ENCODE measurements around the gene HS3ST3A1.
"Not testable (repeated sequence)": the region's sequence is repeated elsewhere in the genome, so short reads cannot be mapped to it uniquely, and the experiment has no call there.

HS3ST3A1 gene

DNA sequence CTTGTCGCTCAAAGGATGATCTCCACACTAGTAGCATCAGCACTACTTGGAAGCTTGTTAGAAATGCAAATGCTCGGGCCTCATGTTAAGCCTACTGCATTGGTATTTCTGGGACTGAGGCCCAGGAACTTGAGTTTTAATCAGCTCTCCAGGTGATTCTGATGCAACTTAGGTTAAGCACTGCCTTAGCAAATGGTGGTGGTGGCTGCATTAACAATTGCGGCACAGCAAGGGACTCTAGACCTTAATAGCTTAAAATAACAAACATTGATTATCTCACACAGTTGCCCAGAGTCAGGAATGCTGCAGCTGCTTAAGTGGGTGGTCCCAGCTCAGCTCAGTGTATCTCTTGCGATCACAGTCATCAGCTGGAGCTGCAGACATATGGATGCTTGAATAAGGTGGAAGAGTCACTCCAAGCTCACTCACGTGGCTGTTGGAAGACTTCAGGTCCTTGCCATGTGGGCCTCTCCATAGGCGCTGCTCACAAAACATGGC is 25.8 kb downstream of the HS3ST3A1 start:
- no peak for DNase-seq (ENCODE audit: low read depth in 2 of 2)

- no peak for DNase-seq (ENCODE audit: low read depth in 2 of 2)
These were observed 26.3 kb downstream of the HS3ST3A1 start for GRCh38 chr17:13575466-13575865.

- no peak for DNase-seq (ENCODE audit: low read depth in 2 of 2)
These were observed 29.1 kb downstream of the HS3ST3A1 start for GRCh38 chr17:13572581-13572980.

DNA sequence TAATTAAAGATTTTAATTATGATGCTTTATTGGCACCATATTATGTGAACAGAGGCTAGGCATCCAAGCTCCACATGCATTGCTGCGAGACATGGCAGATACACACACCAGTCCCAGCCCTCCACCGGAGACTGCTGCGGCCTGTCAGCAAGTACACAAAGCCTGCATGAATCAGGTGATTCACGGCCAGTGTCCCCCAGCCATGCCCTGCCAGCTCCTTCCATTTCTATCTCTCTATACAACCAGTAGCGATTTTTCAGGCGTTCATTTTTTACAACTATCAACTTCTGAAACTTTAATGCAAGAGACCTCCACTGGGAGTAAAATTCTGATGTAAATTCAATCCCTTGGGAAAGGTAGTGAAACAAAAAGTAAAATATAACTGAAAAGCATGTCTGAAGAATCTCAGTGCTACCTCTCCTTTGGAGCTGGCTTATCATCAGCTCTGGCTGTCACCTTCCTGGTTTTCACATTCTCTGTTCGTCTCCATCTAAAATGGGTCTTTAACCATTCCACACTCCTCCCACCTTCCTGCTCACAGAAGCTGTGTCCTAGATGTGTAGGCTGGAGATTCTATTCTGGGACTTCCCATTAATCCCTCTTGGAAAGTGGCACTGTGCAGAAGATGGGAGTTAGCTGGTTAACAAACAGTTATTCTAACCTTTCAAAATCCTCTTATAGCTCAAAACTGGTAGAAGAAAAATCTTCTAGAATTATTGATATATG is 32.2 kb downstream of the HS3ST3A1 start:
- no peak for DNase-seq (ENCODE audit: low read depth in 2 of 2)

- no peak for DNase-seq (ENCODE audit: low read depth in 2 of 2)
These were observed 32.9 kb downstream of the HS3ST3A1 start for GRCh38 chr17:13568582-13569397.

GRCh38 chr17:13563866-13564265 is 37.9 kb downstream of the HS3ST3A1 start:
- DNase-seq (ENCODE audit: low read depth in 2 of 2), result no peak

DNA sequence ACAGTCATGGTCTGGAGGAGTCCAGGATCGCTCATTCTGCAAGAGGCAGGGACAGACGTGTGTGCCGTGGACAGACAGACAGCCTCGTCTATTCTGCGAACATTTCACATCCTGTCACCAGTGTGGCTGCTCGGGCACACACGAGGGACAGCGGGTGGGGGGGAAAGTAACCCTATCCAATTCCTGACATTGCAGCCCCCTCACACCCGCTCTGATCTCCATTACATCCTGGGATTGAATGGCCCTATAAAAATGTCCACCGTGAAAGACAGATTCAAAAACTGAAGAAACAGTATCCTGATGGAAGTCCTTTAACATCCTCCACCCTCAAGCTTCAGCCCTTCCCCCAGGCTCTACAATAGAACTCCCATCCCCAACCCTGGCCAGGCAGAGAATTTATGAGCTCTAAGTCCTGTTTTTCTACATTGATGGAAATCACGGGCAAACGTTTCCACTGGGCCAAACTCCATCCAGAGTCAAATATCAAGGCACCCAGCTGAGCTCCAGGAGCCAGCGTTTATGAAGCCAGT is 39.4 kb downstream of the HS3ST3A1 start:
- DNase-seq (ENCODE audit: low read depth in 2 of 2), result no peak

- no peak for DNase-seq (ENCODE audit: low read depth in 2 of 2)
These were observed 40.0 kb downstream of the HS3ST3A1 start for GRCh38 chr17:13561606-13562270.

- no peak for DNase-seq (ENCODE audit: low read depth in 2 of 2)
These were observed 40.8 kb downstream of the HS3ST3A1 start for GRCh38 chr17:13560935-13561334.

GRCh38 chr17:13558588-13558987 is 43.1 kb downstream of the HS3ST3A1 start:
- no peak for DNase-seq (ENCODE audit: low read depth in 2 of 2)

- DNase-seq (ENCODE audit: low read depth in 2 of 2), result no peak
These were observed 44.7 kb downstream of the HS3ST3A1 start for GRCh38 chr17:13557077-13557476.

DNA sequence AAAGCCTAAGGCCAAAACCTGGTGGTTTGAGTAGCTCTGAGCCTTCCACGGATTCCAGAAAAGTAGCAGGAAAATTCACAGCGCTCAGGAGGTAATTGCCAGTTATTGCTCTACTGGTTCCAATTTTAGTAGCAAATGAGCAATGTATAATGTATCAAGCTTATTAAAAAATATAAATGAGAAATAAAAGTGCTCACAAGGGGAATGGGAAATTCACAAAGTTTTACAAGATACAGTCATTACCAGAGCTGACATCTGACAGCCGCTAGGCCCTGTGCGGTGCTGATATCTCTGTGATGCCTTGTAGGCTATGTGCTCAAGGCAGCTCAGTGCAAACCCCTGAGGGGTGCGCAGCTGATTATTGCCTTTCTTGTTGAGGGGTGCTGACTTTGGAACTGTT is 47.5 kb downstream of the HS3ST3A1 start:
- DNase-seq (ENCODE audit: low read depth in 2 of 2), result no peak

DNA sequence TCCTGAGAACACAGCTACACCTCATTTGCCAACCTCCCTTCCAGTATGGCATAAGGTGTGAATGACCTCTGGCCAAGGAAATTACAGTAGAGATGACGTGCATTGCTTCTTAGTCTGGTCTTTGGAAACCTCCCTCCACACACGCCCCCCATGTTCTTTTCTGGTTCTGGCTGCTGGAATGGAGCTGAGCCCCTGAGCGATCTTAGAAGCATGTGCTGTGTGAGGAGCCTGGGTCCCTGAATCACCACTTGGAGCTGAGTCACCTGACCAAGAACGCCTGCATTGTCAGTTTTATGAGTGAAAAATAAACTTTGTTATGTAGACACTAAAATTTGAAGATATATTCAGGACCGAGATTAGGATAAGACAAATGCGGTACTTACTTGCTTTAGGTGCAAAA is 51.4 kb downstream of the HS3ST3A1 start:
- no peak for DNase-seq (ENCODE audit: low read depth in 2 of 2)

GRCh38 chr17:13548576-13548975 is 53.2 kb downstream of the HS3ST3A1 start:
- not testable (repeated sequence) for DNase-seq (ENCODE audit: low read depth in 2 of 2)

DNA sequence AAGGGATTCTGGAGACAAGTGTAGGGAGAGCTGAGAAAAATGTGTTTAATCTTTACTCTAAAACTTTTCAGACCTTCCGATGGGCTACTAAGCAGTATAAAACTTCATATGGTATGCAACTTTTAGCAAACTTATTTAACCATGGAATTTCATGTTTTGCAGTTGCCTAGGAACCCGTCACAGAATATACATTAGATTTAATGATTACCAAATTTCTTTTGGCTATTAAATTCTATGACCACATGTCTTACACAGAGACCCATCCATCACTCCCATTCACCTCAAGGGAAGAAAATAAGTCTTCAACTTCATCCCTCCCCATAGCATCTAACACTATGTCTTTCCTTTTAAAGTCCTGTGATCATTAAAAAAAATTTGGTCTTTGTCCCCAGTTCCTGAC is 54.9 kb downstream of the HS3ST3A1 start:
- no peak for DNase-seq (ENCODE audit: low read depth in 2 of 2)

DNA sequence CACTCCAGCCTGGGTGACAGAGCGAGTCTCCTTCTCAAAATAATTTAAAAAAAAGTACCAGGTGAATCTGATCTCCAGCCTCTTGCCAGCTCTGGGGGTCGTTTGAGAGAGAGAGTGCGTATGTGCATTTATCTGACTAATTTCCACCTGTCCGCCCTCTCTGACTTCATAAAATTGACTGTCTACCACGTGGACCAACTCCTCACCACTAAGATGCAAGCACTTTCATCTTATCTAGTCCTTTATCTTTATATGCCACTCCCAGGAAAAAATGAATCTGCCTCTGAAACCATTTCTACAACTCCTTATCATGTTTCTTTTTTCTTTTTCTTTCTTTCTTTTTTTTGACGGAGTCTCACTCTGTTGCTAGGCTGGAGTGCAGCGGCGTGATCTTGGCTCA is 55.8 kb downstream of the HS3ST3A1 start:
- no peak for DNase-seq (ENCODE audit: low read depth in 2 of 2)

GRCh38 chr17:13544765-13545164 is 57.0 kb downstream of the HS3ST3A1 start:
- no peak for DNase-seq (ENCODE audit: low read depth in 2 of 2)

DNA sequence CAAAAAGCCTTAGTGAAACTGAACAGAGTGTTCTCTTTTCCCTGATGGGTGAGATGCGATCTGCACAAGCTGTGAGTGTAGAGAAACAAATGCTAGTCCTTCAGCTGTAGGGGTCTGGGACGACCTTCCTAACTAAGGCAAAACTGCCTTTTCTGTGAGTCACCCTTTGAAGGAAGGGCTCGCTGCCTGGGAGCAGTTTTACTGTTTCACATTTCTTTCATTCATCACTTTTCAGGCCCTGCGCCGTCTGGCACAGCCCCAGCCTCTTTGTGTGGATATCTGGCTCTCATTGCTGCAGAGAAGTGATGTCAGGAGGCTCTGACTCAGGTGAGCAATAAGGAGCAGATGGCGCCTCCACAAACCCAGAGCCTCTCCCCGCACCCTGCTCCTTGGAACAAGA is 57.4 kb downstream of the HS3ST3A1 start:
- no peak for DNase-seq (ENCODE audit: low read depth in 2 of 2)

DNA sequence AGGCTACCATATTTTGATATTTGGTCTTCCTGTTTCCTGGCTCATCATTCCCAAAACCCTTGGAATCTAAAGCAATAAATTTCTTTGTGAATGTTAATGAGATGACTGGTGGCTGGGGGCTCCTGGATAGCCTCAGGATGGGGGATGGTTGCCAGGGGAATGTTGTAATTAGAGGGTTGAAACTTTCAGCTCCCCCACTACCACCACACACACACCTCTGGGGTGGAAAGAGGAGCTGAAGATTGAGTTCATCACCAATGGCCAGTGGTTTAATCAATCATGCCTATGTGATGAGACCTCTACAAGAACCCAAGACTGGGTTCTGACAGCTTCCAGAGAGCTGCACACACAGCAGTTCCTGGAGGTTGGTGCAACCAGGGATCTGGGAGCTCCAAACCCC is 59.1 kb downstream of the HS3ST3A1 start:
- no peak for DNase-seq (ENCODE audit: low read depth in 2 of 2)

GRCh38 chr17:13541032-13541480 is 60.7 kb downstream of the HS3ST3A1 start:
- DNase-seq (ENCODE audit: low read depth in 2 of 2), result no peak

- no peak for DNase-seq (ENCODE audit: low read depth in 2 of 2)
These were observed 61.2 kb downstream of the HS3ST3A1 start for GRCh38 chr17:13540546-13540945.

DNA sequence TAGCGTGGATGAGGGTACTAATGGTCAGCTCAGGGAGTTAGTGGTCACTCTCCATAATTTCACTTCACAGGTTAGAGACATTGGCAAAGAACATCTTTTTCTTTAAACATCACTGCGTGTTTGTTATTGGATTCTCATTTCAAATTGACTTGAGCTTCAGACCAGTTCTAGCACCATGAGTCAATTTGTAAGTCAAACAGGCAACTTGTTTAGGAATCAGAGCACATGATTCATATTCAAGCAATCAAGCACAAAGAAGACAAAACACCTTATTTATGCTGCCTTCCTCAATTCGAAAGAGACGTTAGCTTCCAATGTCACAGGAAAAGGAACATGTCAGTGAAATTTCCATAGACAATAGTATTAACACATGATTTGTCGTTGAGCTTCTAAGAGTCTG is 62.3 kb downstream of the HS3ST3A1 start:
- DNase-seq (ENCODE audit: low read depth in 2 of 2), result no peak

All from activated CD8-positive, alpha-beta memory T cell treated with anti-CD3 and anti-CD28 coated beads for 4 hours (primary cell).